CD14-positive monocyte (primary cell): ENCODE measurements around the gene KPRP. TPM values are rescaled to one million over a fixed set of nuclear protein-coding genes. Genes with fewer than 3 reads are reported as not detected.
A peak's percentile ranks its signal among the peaks of the same experiment; 100 is the strongest.

ENCODE experiments used
- DNase-seq, 3 donors: peaks; one replicate each; pipeline ENCODE4 v3.0.0-alpha.2; 2011 to 2022
- H2AFZ ChIP-seq: 2 replicates; pipeline ENCODE4 v1.6.0; 2012; ENCODE audit warnings: mild to moderate bottlenecking, low read depth, low read length, inconsistent platforms; ENCODE audit not compliant: insufficient read depth, poor library complexity, severe bottlenecking
- H3K27ac ChIP-seq, 2 donors: 1 replicate in 1 of 2; 2 replicates in 1 of 2; pipeline ENCODE4 v1.5.1; 2012 to 2013; ENCODE audit warnings: low read length in 2 of 2, control low read depth in 1 of 2, inconsistent platforms in 1 of 2, low read depth in 1 of 2, mild to moderate bottlenecking in 1 of 2
- H3K27me3 ChIP-seq, 2 donors: one replicate each; pipeline versions ENCODE4 v1.6.0 to v1.6.1; 2011 to 2013; ENCODE audit warnings: low read length in 2 of 2; ENCODE audit not compliant: control insufficient read depth in 2 of 2, insufficient read depth in 2 of 2
- H3K36me3 ChIP-seq, 2 donors: replicated peaks in 1 of 2; 1 replicate in 1 of 2; 2 replicates in 1 of 2; pipeline versions ENCODE4 v1.5.1 to v1.6.1; 2012 to 2013; ENCODE audit warnings: low read length in 2 of 2, control low read depth in 1 of 2, inconsistent platforms in 1 of 2, mild to moderate bottlenecking in 1 of 2; ENCODE audit not compliant: insufficient read depth in 2 of 2, control insufficient read depth in 1 of 2
- H3K4me1 ChIP-seq, 2 donors: 1 replicate in 1 of 2; 2 replicates in 1 of 2; pipeline versions ENCODE4 v1.5.1 to v1.6.1; 2012 to 2013; ENCODE audit warnings: low read length in 2 of 2, control low read depth in 1 of 2, inconsistent platforms in 1 of 2, mild to moderate bottlenecking in 1 of 2, moderate library complexity in 1 of 2; ENCODE audit not compliant: insufficient read depth in 2 of 2, control insufficient read depth in 1 of 2
- H3K4me2 ChIP-seq: replicated peaks from 2 replicates; pipeline ENCODE3; 2012; ENCODE audit warnings: low read length, moderate library complexity, mild to moderate bottlenecking; ENCODE audit not compliant: poor library complexity, severe bottlenecking; ENCODE audit errors: extremely low read depth
- H3K4me3 ChIP-seq, 3 experiments: fragments of 200-600 bp in 1 of 3; sonication (generic) in 1 of 3; replicated peaks in 1 of 3; 1 replicate in 2 of 3; 2 replicates in 1 of 3; pipeline ENCODE4 v1.5.1; 2011 to 2013; ENCODE audit warnings: low read length in 3 of 3, mild to moderate bottlenecking in 3 of 3, control low read depth in 2 of 3, low read depth in 2 of 3, inconsistent platforms in 1 of 3, moderate library complexity in 1 of 3
- H3K79me2 ChIP-seq: 2 replicates; pipeline ENCODE4 v1.6.0; 2012; ENCODE audit warnings: mild to moderate bottlenecking, control low read depth, inconsistent platforms, low read length, moderate library complexity; ENCODE audit not compliant: insufficient read depth
- H3K9ac ChIP-seq: 2 replicates; pipeline ENCODE4 v1.6.0; 2017; ENCODE audit warnings: low read length, mild to moderate bottlenecking; ENCODE audit not compliant: insufficient read depth, poor library complexity, severe bottlenecking
- H3K9me3 ChIP-seq, 2 donors: replicated peaks in 1 of 2; 1 replicate in 1 of 2; 2 replicates in 1 of 2; pipeline versions ENCODE4 v1.5.1 to v1.6.1; 2012 to 2013; ENCODE audit warnings: low read length in 2 of 2, control low read depth in 1 of 2; ENCODE audit not compliant: control insufficient read depth in 1 of 2, insufficient read depth in 1 of 2
- H4K20me1 ChIP-seq: 2 replicates; pipeline ENCODE4 v1.6.0; 2012; ENCODE audit warnings: mild to moderate bottlenecking, low read length, control low read depth, moderate library complexity; ENCODE audit not compliant: insufficient read depth
- H3K27ac Mint-ChIP-seq, 7 donors: one replicate each; pipeline ENCODE4 v1.8.0; 2020; ENCODE audit warnings: mild to moderate bottlenecking in 7 of 7, mixed read lengths in 7 of 7, moderate library complexity in 6 of 7, inconsistent platforms in 2 of 7
- H3K27me3 Mint-ChIP-seq, 3 donors: one replicate each; pipeline ENCODE4 v1.8.0; 2021 to 2022; ENCODE audit warnings: low read depth in 3 of 3, mild to moderate bottlenecking in 3 of 3, mixed read lengths in 3 of 3, moderate library complexity in 3 of 3, inconsistent platforms in 1 of 3
- H3K36me3 Mint-ChIP-seq, 2 donors: one replicate each; pipeline ENCODE4 v1.8.0; 2020; ENCODE audit warnings: mixed read lengths in 2 of 2, inconsistent platforms in 1 of 2, mild to moderate bottlenecking in 1 of 2
- H3K4me1 Mint-ChIP-seq: one replicate; pipeline ENCODE4 v1.8.0; 2020; ENCODE audit warnings: mild to moderate bottlenecking, mixed read lengths
- H3K4me3 Mint-ChIP-seq, 2 donors: one replicate each; pipeline ENCODE4 v1.8.0; 2020; ENCODE audit warnings: mild to moderate bottlenecking in 2 of 2, mixed read lengths in 2 of 2, moderate library complexity in 1 of 2
- H3K9me3 Mint-ChIP-seq, 7 donors: one replicate each; pipeline ENCODE4 v1.8.0; 2020 to 2022; ENCODE audit warnings: mixed read lengths in 7 of 7, mild to moderate bottlenecking in 6 of 7, moderate library complexity in 6 of 7, inconsistent platforms in 2 of 7
- CTCF ChIP-seq: fragments of 200-600 bp; IDR thresholded peaks from one replicate; pipeline ENCODE4 v1.8.0; 2022; ENCODE audit warnings: antibody characterized with exemption, mild to moderate bottlenecking
- WGBS: methylation state at CpG from one replicate; pipeline ENCODE4 v1.1.5; 2013; ENCODE audit warnings: missing lambda C conversion rate; ENCODE audit not compliant: insufficient coverage; 5-methylcytosine and 5-hydroxymethylcytosine counted together
- intact Hi-C, 2 donors: fragments of 100-400 bp; cut with micrococcal nuclease; formaldehyde crosslinking; loops; one replicate each; pipeline versions ENCODE4 v1.15.0 to v1.15.1; 2023
- polyA plus RNA-seq, 3 donors: library from polyadenylated mRNA; depleted of rRNA in 1 of 3; unstranded in 2 of 3; stranded (reverse) in 1 of 3; fragments of 300-500 nt in 2 of 3; fragments of >200 nt in 1 of 3; fragmentation: Illumina TruSeq in 2 of 3; gene quantifications; 1 replicate in 2 of 3; 2 replicates in 1 of 3; pipeline ENCODE4 v1.2.3, GENCODE V29; 2012 to 2021

Gene KPRP
- polyA plus RNA-seq, 3 donors: not detected

GRCh38 chr1:152776361-152776760 lies 18.5 kb downstream of the KPRP start:
- TF ChIP-seq CTCF: no peak
- 90% methylated on average over 11 of the region's 11 CpGs for WGBS
- Histone ChIP-seq H3K27ac (no peak overlapping the region), H3K79me2 (no peaks in the 10 kb centered on the region), H3K27me3 (peaks cover 0 to 2% of the 10 kb centered on the region in 2 donors), H4K20me1 (no peaks in the 10 kb centered on the region), H3K9ac (no peak overlapping the region), H3K9me3 (no peaks in the 10 kb centered on the region), H3K4me2 (no peak overlapping the region), H3K36me3 (no peaks in the 10 kb centered on the region), H3K4me3 (no peak overlapping the region), H2AFZ (no peak overlapping the region), H3K4me1 (no peaks in the 10 kb centered on the region)
- Mint-ChIP-seq H3K9me3 (peaks cover 2 to 7% (median 5%) of the 10 kb centered on the region in 7 donors), H3K36me3 (no peaks in the 10 kb centered on the region), H3K4me3 (no peak overlapping the region), H3K4me1 (no peaks in the 10 kb centered on the region), H3K27me3 (peaks cover 4 to 12% (median 8%) of the 10 kb centered on the region in 3 donors), H3K27ac (peak overlapping the region in 1 of 7 donors; percentile 73)
- no peak for DNase-seq
- intact Hi-C loops: no loop called here

DNA sequence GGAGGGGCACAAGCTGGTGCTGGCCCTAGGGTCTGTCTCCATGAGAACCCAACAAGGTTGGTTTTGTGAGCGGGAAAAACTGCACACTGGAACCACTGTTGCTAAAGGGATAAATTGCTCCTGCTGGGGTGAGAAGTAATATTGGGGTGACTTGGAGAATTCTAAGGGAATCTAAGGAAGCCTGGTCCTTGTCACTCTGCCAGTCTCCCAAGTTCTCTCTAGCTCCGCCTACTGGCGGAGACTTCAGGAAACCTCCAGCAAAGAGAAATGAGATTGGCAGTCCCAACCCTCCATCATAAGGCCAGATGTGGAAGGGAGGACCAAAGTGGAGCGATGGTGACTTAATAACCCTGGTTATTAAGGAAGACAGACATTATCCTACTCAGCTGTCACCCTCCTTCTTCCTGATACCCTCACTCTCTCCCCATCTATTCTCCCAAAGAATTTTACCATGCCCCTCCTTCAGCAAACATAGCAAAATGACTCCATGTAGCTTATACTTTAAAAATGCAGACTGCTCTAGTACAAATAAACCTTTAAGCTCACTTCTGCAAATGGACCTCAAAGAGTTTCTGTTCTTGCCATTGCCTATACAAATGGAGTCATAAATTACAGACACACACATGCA lies 19.8 kb downstream of the KPRP start:
- H3K4me3 Mint-ChIP-seq: no peak overlapping the region
- Histone ChIP-seq H3K4me3 (no peak overlapping the region), H2AFZ (no peak overlapping the region), H4K20me1 (no peaks in the 10 kb centered on the region), H3K27me3 (peaks cover 0 to 2% of the 10 kb centered on the region in 2 donors), H3K4me2 (no peak overlapping the region), H3K4me1 (no peaks in the 10 kb centered on the region), H3K27ac (no peak overlapping the region), H3K9ac (no peak overlapping the region), H3K9me3 (no peaks in the 10 kb centered on the region), H3K36me3 (no peaks in the 10 kb centered on the region), H3K79me2 (no peaks in the 10 kb centered on the region)
- H3K4me1 Mint-ChIP-seq: no peaks in the 10 kb centered on the region
- peak; percentile 14 for TF ChIP-seq CTCF
- 80% methylated on average over 1 of the region's 4 CpGs for WGBS
- H3K27me3 Mint-ChIP-seq: peaks cover 8 to 14% (median 8%) of the 10 kb centered on the region in 3 donors
- no peaks in the 10 kb centered on the region for H3K36me3 Mint-ChIP-seq
- H3K27ac Mint-ChIP-seq: no peak overlapping the region
- DNase-seq: no peak
- intact Hi-C loops: no loop called here
- H3K9me3 Mint-ChIP-seq: peaks cover 0 to 4% (median 2%) of the 10 kb centered on the region in 7 donors
